Left ventricle myocardium inferior (tissue), 1 donor: ENCODE data around the gene TRIP10. TPM values are rescaled to one million over a fixed set of nuclear protein-coding genes. Genes with fewer than 3 reads are reported as not detected.

Source experiments
- DNase-seq: peaks from one replicate; pipeline ENCODE4 v3.0.0-alpha.2; 2020
- H3K27ac ChIP-seq: fragments of 200-600 bp; replicated peaks from 2 replicates; pipeline ENCODE4 v1.8.0; 2021
- H3K27me3 ChIP-seq: fragments of 200-600 bp; 2 replicates; pipeline ENCODE4 v1.8.0; 2021; ENCODE audit warnings: low read depth
- H3K36me3 ChIP-seq: fragments of 200-600 bp; 2 replicates; pipeline ENCODE4 v1.8.0; 2021
- H3K4me1 ChIP-seq: fragments of 200-600 bp; 2 replicates; pipeline ENCODE4 v1.8.0; 2021
- H3K4me3 ChIP-seq: fragments of 200-600 bp; 2 replicates; pipeline ENCODE4 v1.8.0; 2021; ENCODE audit warnings: mild to moderate bottlenecking, moderate library complexity
- H3K9me3 ChIP-seq: fragments of 200-600 bp; replicated peaks from 2 replicates; pipeline ENCODE4 v1.8.0; 2021
- CTCF ChIP-seq: fragments of 200-600 bp; IDR thresholded peaks from 2 replicates; pipeline ENCODE4 v1.8.0; 2021; ENCODE audit warnings: antibody characterized with exemption, mild to moderate bottlenecking, borderline replicate concordance
- intact Hi-C: fragments of 100-400 bp; cut with micrococcal nuclease; formaldehyde crosslinking; loops from one replicate; pipeline ENCODE4 v1.11.0; 2022
- total RNA-seq: library from RNA; stranded (reverse); fragmentation: NEBNext Ultra II Directional; extraction: Animal tissue kit (Norgen Biotek cat#: 25700); gene quantifications from one replicate; pipeline ENCODE4 v1.2.1, GENCODE V29; 2021
- donor health status: DM: no; HTN: yes; CAD: no; lungs with severe emphysema.

The TRIP10 gene
- total RNA-seq, 1 donor from 2014 or later: 133 TPM

- Histone ChIP-seq H3K36me3 (peaks cover 4% of the 10 kb centered on the region), H3K4me1 (no peaks in the 10 kb centered on the region), H3K4me3 (no peak overlapping the region), H3K27me3 (peaks cover 24% of the 10 kb centered on the region), H3K27ac (no peak overlapping the region), H3K9me3 (no peaks in the 10 kb centered on the region)
- no peak for TF ChIP-seq CTCF
- intact Hi-C loops: no loop called here
- DNase-seq: no peak
Observed at GRCh38 chr19:6700586-6701316, 38.7 kb upstream of the TRIP10 start.

GRCh38 chr19:6705931-6706632 lies 33.4 kb upstream of the TRIP10 start:
- no peak overlapping the region for H3K4me3 ChIP-seq
- H3K27ac ChIP-seq: no peak overlapping the region
- H3K9me3 ChIP-seq: no peaks in the 10 kb centered on the region
- TF ChIP-seq CTCF: no peak
- no peak for DNase-seq
- peaks cover 69% of the 10 kb centered on the region for H3K27me3 ChIP-seq
- H3K4me1 ChIP-seq: no peaks in the 10 kb centered on the region
- intact Hi-C loops: no loop called here
- peaks cover 4% of the 10 kb centered on the region for H3K36me3 ChIP-seq

GRCh38 chr19:6706633-6706958 lies 32.9 kb upstream of the TRIP10 start:
- TF ChIP-seq CTCF: no peak
- Histone ChIP-seq H3K4me1 (no peaks in the 10 kb centered on the region), H3K4me3 (no peak overlapping the region), H3K27me3 (peaks cover 74% of the 10 kb centered on the region), H3K9me3 (no peaks in the 10 kb centered on the region), H3K27ac (no peak overlapping the region), H3K36me3 (peaks cover 4% of the 10 kb centered on the region)
- DNase-seq: no peak
- intact Hi-C loops: no loop called here

- Histone ChIP-seq H3K4me1 (no peaks in the 10 kb centered on the region), H3K27me3 (peaks cover 74% of the 10 kb centered on the region), H3K27ac (no peak overlapping the region), H3K36me3 (peaks cover 4% of the 10 kb centered on the region), H3K9me3 (no peaks in the 10 kb centered on the region), H3K4me3 (no peak overlapping the region)
- no peak for DNase-seq
- intact Hi-C loops: no loop called here
- TF ChIP-seq CTCF: no peak
Observed at GRCh38 chr19:6707011-6707657, 32.3 kb upstream of the TRIP10 start.

- Histone ChIP-seq H3K9me3 (no peaks in the 10 kb centered on the region), H3K4me3 (no peak overlapping the region), H3K27ac (no peak overlapping the region), H3K36me3 (no peaks in the 10 kb centered on the region), H3K4me1 (no peaks in the 10 kb centered on the region), H3K27me3 (peaks cover 76% of the 10 kb centered on the region)
- TF ChIP-seq CTCF: no peak
- DNase-seq: no peak
- intact Hi-C loops: no loop called here
Observed at GRCh38 chr19:6707658-6708018, 31.8 kb upstream of the TRIP10 start.
